Sigmoid colon (tissue), 7 donors: ENCODE measurements around the gene SHC3. TPM values are rescaled to one million over a fixed set of nuclear protein-coding genes. Genes with fewer than 3 reads are reported as not detected.

Experiments
- DNase-seq: peaks from one replicate; pipeline ENCODE4 v3.0.0-alpha.2; 2019
- H3K27ac ChIP-seq, 4 donors: fragments of 200-600 bp; sonication (generic); one replicate each; pipeline ENCODE4 v1.5.1; 2016 to 2019; ENCODE audit warnings: mild to moderate bottlenecking in 1 of 4
- H3K27me3 ChIP-seq, 3 donors: fragments of 200-600 bp; sonication (generic); one replicate each; pipeline ENCODE4 v1.5.1; 2019; ENCODE audit warnings: mild to moderate bottlenecking in 1 of 3
- H3K36me3 ChIP-seq, 4 donors: fragments of 200-600 bp; sonication (generic); one replicate each; pipeline ENCODE4 v1.5.1; 2016 to 2019
- H3K4me1 ChIP-seq, 4 donors: fragments of 200-600 bp; sonication (generic); one replicate each; pipeline ENCODE4 v1.5.1; 2017 to 2019
- H3K4me3 ChIP-seq, 4 donors: fragments of 200-600 bp; sonication (generic); one replicate each; pipeline ENCODE4 v1.5.1; 2017 to 2019; ENCODE audit warnings: mild to moderate bottlenecking in 2 of 4, moderate library complexity in 1 of 4
- H3K9me3 ChIP-seq, 4 donors: fragments of 200-600 bp in 3 of 4; sonication (generic) in 3 of 4; one replicate each; pipeline versions ENCODE4 v1.5.1 to v1.6.1; 2013 to 2019
- EP300 ChIP-seq, 4 donors: sonication (generic); formaldehyde crosslinking; IDR thresholded peaks; one replicate each; pipeline ENCODE4 v1.6.1; 2017; ENCODE audit warnings: antibody characterized with exemption in 4 of 4
- POLR2A ChIP-seq, 2 donors: fragments of 450-650 bp; IDR thresholded peaks; one replicate each; pipeline ENCODE4 v1.6.1; 2016; ENCODE audit warnings: antibody characterized with exemption in 2 of 2, mild to moderate bottlenecking in 2 of 2, moderate library complexity in 2 of 2
- POLR2AphosphoS5 ChIP-seq, 4 donors: sonication (generic); formaldehyde crosslinking; IDR thresholded peaks; one replicate each; pipeline ENCODE4 v1.6.1; 2017; ENCODE audit warnings: antibody characterized with exemption in 4 of 4
- WGBS, 2 donors: extraction: QIAGEN DNeasy Blood & Tissue Kit; methylation state at CpG; one replicate each; pipeline ENCODE4 v1.1.7; 2013; 5-methylcytosine and 5-hydroxymethylcytosine counted together
- intact Hi-C: fragments of 100-400 bp; cut with DNase I; formaldehyde crosslinking; loops from one replicate; pipeline ENCODE4 v1.15.1; 2023
- polyA plus RNA-seq, 3 donors: library from polyadenylated mRNA; stranded (reverse); fragments of 200-250 nt; gene quantifications; one replicate each; pipeline ENCODE4 v1.2.3, GENCODE V29; 2013
- total RNA-seq, 4 donors: library from RNA; depleted of rRNA; stranded (reverse); fragments of >200 nt; gene quantifications; one replicate each; pipeline ENCODE4 v1.1.0, GENCODE V29; 2016
- TF ChIP-seq, protein P1 (sequence below), 4 experiments: fragments of 450-650 bp in 3 of 4; fragments of 200-600 bp in 1 of 4; IDR thresholded peaks; one replicate each; pipeline ENCODE4 v1.5.1; 2016 to 2019; ENCODE audit warnings: antibody characterized with exemption in 4 of 4, mild to moderate bottlenecking in 3 of 4, moderate library complexity in 2 of 4
- donor health status: healthy with polysubstance abuse.
- donor health status: Bipolar disorder and iron deficiency.
- donor health status: healthy.

The SHC3 gene
- total and polyA plus RNA-seq, 7 donors = 0.32 to 14.7 (median 2.1) TPM; not detected in 1

DNA sequence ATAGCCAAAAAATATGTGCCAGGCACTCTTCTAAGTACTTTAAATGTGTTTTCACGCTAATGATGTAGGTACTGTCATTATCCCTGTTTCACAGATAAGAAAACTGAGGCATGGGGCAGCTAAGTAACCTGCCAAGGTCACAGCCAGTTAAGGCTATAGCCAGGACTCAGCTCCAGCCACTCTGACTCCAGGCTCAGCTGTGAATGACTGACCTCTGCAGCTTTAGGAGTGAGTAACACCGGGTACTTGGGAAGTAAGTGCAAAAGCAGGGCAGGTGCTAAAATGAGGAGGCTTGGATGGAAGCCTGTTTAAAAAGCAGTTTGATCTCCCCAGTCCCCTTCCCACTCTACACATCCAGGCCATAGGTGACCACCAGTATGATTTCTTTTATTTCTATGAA lies 10.6 kb upstream of the SHC3 start:
- 56 to 65% methylated on average over 2 of the region's 2 CpGs for WGBS, 2 donors
- Histone ChIP-seq H3K4me1 (no peaks in the 10 kb centered on the region), H3K27me3 (no peaks in the 10 kb centered on the region), H3K9me3 (peaks cover 0 to 4% (median 0%) of the 10 kb centered on the region in 4 donors), H3K36me3 (no peaks in the 10 kb centered on the region), H3K27ac (no peak overlapping the region), H3K4me3 (no peak overlapping the region)
- no peak for DNase-seq
- intact Hi-C loops = no loop called here
- no peak for TF ChIP-seq EP300 (IDR thresholded peaks at IDR 0.05)
- TF ChIP-seq, protein P1, sequence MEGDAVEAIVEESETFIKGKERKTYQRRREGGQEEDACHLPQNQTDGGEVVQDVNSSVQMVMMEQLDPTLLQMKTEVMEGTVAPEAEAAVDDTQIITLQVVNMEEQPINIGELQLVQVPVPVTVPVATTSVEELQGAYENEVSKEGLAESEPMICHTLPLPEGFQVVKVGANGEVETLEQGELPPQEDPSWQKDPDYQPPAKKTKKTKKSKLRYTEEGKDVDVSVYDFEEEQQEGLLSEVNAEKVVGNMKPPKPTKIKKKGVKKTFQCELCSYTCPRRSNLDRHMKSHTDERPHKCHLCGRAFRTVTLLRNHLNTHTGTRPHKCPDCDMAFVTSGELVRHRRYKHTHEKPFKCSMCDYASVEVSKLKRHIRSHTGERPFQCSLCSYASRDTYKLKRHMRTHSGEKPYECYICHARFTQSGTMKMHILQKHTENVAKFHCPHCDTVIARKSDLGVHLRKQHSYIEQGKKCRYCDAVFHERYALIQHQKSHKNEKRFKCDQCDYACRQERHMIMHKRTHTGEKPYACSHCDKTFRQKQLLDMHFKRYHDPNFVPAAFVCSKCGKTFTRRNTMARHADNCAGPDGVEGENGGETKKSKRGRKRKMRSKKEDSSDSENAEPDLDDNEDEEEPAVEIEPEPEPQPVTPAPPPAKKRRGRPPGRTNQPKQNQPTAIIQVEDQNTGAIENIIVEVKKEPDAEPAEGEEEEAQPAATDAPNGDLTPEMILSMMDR (IDR thresholded peaks at IDR 0.05) = no peak
- TF ChIP-seq POLR2AphosphoS5 (IDR thresholded peaks at IDR 0.05) = no peak
- TF ChIP-seq POLR2A (IDR thresholded peaks at IDR 0.05) = no peak

- TF ChIP-seq, protein P1 (IDR thresholded peaks at IDR 0.05) = no peak
- TF ChIP-seq POLR2A (IDR thresholded peaks at IDR 0.05) (no peak), EP300 (IDR thresholded peaks at IDR 0.05) (no peak), POLR2AphosphoS5 (IDR thresholded peaks at IDR 0.05) (no peak)
- Histone ChIP-seq H3K36me3 (no peaks in the 10 kb centered on the region), H3K27ac (no peak overlapping the region), H3K4me1 (no peaks in the 10 kb centered on the region), H3K4me3 (no peak overlapping the region), H3K9me3 (peaks cover 0 to 2% (median 0%) of the 10 kb centered on the region in 4 donors), H3K27me3 (no peaks in the 10 kb centered on the region)
- 84 to 88% methylated on average over 1 of the region's 1 CpG for WGBS, 2 donors
- intact Hi-C loops = no loop called here
- DNase-seq = no peak
Measured at GRCh38 chr9:89187950-89188349, 9.3 kb upstream of the SHC3 start.

GRCh38 chr9:89187541-89187940 lies 8.9 kb upstream of the SHC3 start:
- H3K9me3 ChIP-seq = peaks cover 0 to 2% (median 0%) of the 10 kb centered on the region in 4 donors
- intact Hi-C loops = no loop called here
- no peaks in the 10 kb centered on the region for H3K36me3 ChIP-seq
- DNase-seq = no peak
- WGBS, 2 donors = 52 to 87% methylated on average over 2 of the region's 2 CpGs
- no peak overlapping the region for H3K4me3 ChIP-seq
- no peaks in the 10 kb centered on the region for H3K27me3 ChIP-seq
- H3K4me1 ChIP-seq = no peaks in the 10 kb centered on the region
- TF ChIP-seq POLR2AphosphoS5 (IDR thresholded peaks at IDR 0.05) (no peak), POLR2A (IDR thresholded peaks at IDR 0.05) (no peak)
- TF ChIP-seq, protein P1 (IDR thresholded peaks at IDR 0.05) = no peak
- H3K27ac ChIP-seq = no peak overlapping the region

DNA sequence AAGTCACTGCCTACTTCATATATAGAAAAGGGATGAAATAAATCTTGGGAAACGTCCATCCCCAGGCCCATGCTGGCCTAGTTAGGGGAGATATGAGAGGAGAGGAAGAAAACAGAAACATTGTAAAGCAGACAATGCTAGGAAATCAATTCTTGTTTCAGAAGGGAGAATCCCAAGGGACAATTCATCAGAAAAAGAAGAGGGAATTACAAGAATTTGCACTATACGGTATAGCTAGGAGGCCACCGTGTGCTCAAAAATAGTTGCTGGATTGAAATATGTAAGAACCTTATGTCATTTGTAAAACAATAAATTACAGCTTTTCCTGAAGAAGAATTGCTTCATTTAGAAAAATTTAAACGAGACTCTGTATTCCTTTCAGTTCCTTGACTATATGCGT lies 8.3 kb upstream of the SHC3 start:
- TF ChIP-seq EP300 (IDR thresholded peaks at IDR 0.05) (no peak), POLR2A (IDR thresholded peaks at IDR 0.05) (no peak), POLR2AphosphoS5 (IDR thresholded peaks at IDR 0.05) (no peak)
- TF ChIP-seq, protein P1 (IDR thresholded peaks at IDR 0.05) = no peak
- intact Hi-C loops = no loop called here
- H3K4me1 ChIP-seq = no peaks in the 10 kb centered on the region
- H3K27ac ChIP-seq = no peak overlapping the region
- no peaks in the 10 kb centered on the region for H3K36me3 ChIP-seq
- no peaks in the 10 kb centered on the region for H3K9me3 ChIP-seq
- 83 to 85% methylated on average over 5 of the region's 5 CpGs for WGBS, 2 donors
- DNase-seq = no peak
- no peaks in the 10 kb centered on the region for H3K27me3 ChIP-seq
- no peak overlapping the region for H3K4me3 ChIP-seq

DNA sequence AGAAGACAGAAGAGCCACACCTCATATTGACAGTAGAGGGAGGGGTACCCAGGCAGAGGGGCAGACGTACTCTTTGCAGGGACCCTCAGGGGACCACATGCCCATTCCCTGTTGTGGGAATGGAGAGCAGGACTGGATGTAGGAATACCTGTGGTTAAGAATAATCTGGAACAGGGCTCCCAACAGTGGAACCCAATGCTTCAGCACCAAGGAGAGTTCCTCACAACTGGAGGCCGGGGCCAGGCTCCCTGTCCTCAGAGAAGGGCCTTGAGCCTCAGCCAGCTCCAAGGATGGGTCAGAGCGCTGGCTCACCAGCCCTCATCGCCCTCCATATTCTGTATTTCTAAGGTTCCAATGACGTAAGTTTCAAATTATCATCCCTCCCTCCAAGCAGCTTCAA lies 7.4 kb upstream of the SHC3 start:
- no peak for DNase-seq
- TF ChIP-seq POLR2A (IDR thresholded peaks at IDR 0.05) (no peak), EP300 (IDR thresholded peaks at IDR 0.05) (no peak), POLR2AphosphoS5 (IDR thresholded peaks at IDR 0.05) (no peak)
- TF ChIP-seq, protein P1 (IDR thresholded peaks at IDR 0.05) = no peak
- intact Hi-C loops = no loop called here
- Histone ChIP-seq H3K36me3 (no peaks in the 10 kb centered on the region), H3K9me3 (no peaks in the 10 kb centered on the region), H3K4me1 (peaks cover 0 to under 1% (median under 1%) of the 10 kb centered on the region in 4 donors), H3K4me3 (no peak overlapping the region), H3K27me3 (no peaks in the 10 kb centered on the region), H3K27ac (no peak overlapping the region)
- 74 to 79% methylated on average over 5 of the region's 5 CpGs for WGBS, 2 donors
